Measurements from ENCODE around the gene C10orf105.

C10orf105 gene

DNA sequence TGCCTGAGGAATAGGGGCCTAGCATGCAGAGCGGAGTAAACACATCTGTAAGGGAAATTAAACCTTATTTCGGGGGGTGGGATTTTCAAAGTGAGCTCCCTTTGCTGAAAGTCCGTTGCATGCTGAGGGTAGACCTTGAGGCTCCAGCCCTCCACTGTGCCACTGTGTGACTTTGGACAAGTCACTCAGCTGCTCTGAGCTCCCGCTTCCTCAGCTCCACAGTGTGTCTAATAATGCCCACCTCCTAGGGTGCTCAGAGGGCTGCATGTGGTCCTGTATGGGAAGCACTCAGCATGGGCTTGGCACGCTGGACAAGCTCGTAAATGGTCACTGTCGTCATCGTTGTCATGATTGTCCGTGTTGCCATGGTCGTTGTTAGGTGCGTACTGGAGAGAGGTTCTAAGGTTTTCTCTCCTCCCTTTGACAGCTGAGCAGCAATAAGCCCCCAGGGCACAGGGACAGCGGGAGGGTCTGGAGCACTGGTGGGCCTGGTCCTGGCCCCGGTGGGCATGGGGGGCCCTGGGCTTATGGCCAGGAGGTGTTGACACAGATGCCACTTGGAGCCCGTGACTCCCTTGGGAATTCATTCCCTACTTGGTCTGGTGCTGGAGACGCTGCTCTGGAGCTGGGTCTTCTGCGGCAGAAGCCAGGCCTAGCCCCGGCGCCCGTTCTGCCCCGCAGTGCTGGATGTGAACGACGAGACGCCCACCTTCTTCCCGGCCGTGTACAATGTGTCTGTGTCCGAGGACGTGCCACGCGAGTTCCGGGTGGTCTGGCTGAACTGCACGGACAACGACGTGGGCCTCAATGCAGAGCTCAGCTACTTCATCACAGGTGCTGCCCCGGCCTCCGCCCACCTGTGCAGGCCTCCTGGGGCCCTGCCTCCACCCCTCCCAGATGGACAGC, 13.1 kb downstream of the C10orf105 start:
- no peak for TF ChIP-seq JUND (IDR thresholded peaks at IDR 0.05; ENCODE audit: low read depth)
- in situ Hi-C loops (cut with HindIII; ENCODE audit: low pct_unique_long_range_greater_than_20kb, low sequenced_read_pairs) = no loop called here
- DNase-seq (ENCODE audit: low read depth in 1 of 2, low spot score in 1 of 2) = no peak

DNA sequence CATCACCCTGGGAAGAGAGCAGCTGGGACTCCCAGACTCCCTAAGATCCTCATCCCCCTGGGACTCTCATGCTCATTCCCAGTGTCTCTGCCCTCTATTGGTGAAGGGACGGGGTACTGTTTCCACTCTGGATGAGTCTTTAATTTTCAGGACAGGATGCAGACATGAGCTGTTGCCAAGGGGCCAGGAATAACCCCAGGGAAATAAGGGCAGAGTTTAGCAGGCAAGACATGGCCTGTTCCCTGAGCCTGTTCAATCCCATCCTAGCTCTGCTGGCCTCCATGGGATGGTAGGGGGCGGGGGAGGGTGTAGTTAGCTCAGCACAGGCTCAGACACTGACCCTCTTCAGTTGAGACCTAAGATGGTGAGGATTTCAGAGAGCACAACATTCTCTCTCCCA, 14.0 kb downstream of the C10orf105 start:
- in situ Hi-C loops (cut with HindIII; ENCODE audit: low pct_unique_long_range_greater_than_20kb, low sequenced_read_pairs) = no loop called here
- no peak for TF ChIP-seq JUND (IDR thresholded peaks at IDR 0.05; ENCODE audit: low read depth)
- DNase-seq (ENCODE audit: low read depth in 1 of 2, low spot score in 1 of 2) = no peak

DNA sequence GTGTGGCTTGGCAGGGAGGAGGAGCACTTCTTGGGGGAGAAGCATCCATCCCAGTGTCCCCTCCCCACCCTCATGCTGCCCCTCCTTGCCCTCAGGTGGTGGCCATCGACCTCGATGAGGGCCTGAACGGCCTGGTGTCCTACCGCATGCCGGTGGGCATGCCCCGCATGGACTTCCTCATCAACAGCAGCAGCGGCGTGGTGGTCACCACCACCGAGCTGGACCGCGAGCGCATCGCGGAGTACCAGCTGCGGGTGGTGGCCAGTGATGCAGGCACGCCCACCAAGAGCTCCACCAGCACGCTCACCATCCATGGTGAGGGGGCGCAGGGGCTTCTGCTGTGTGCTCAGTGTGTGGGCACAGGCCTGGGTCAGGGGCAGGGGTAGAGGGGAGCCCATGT, 14.8 kb downstream of the C10orf105 start:
- in situ Hi-C loops (cut with HindIII; ENCODE audit: low pct_unique_long_range_greater_than_20kb, low sequenced_read_pairs) = no loop called here
- TF ChIP-seq JUND (IDR thresholded peaks at IDR 0.05; ENCODE audit: low read depth) = no peak
- DNase-seq (ENCODE audit: low read depth in 1 of 2, low spot score in 1 of 2) = no peak

DNA sequence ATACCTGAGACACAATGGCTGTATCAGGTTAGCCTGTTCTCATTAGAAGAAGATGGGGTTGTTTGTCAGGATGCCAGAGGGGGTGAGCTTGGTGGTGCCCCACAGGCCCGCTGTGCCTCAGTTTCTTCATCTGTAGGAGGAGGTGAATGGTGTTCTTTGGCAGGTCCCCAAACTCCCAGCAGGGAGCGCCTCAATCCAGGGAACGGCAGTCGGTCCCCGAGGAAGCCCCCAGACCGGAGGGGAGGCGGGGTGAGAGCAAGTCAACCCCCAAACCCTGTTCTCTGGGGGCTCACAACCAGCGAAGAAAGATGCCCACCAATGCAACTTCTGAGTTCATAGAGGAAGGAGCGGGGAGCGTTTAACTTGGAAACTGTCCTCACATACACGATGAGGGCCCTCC, 16.0 kb downstream of the C10orf105 start:
- in situ Hi-C loops (cut with HindIII; ENCODE audit: low pct_unique_long_range_greater_than_20kb, low sequenced_read_pairs) = no loop called here
- DNase-seq (ENCODE audit: low read depth in 1 of 2, low spot score in 1 of 2) = no peak
- no peak for TF ChIP-seq JUND (IDR thresholded peaks at IDR 0.05; ENCODE audit: low read depth)

DNA sequence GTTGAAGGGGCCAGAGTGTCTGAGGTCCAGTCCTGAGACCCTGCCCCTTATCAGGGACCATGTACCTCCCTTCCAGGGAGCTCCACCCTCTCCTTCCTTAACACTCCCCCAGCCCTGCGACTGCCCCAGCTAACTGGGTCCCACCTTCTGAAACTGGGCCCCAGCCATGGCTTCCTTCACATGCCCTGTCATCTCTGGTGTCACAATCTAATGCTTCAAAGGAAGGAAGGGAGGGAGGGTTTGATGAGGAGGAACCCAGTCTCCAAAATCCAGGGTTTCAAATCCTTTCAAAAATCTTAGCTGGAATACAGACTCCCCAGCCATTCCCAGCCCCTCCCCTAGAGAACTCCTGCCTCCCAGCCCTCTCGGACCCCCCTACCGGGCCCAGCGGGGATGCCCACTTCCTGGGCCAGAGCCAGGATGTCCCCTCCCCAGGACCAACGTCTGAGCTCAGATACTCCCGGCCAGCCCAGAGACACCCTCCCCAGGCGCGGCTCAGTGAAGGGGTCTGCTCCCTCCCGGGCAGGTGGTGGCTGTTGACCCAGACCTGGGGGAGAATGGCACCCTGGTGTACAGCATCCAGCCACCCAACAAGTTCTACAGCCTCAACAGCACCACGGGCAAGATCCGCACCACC, 18.0 kb downstream of the C10orf105 start:
- no peak for DNase-seq (ENCODE audit: low read depth in 1 of 2, low spot score in 1 of 2)
- no peak for TF ChIP-seq JUND (IDR thresholded peaks at IDR 0.05; ENCODE audit: low read depth)
- in situ Hi-C loops (cut with HindIII; ENCODE audit: low pct_unique_long_range_greater_than_20kb, low sequenced_read_pairs) = no loop called here

DNA sequence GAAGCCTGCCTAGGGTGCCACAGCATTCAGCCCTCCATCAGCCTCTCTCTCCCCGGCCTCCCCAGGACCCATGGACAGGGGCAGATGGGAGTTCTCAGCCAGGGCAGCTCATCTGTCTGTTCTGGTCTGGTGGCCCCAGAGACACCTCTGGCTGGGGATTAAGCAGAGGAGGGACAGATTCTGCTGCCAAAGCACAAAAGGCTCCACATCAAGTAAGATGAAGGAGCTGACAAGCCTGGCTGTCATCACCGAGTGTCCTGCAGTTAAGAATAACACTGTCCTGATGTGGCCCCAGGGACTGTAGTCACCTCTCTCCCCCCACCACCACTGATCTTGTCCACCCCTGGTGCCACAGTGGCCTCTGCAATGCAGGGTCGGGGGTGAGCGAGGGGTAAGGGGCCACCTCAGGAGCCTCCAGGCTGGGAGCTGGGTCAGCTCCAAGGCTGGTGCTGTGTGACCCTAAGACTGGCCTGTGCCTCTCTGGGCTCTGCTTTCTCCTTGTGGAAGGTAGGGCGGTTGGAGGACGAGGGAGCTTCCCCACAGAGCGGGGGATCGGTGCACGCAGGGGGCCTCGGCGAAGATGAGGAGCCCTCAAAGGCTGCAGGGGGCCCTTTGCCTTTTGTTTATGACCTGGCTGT, 18.7 kb downstream of the C10orf105 start:
- TF ChIP-seq JUND (IDR thresholded peaks at IDR 0.05; ENCODE audit: low read depth) = no peak
- in situ Hi-C loops (cut with HindIII; ENCODE audit: low pct_unique_long_range_greater_than_20kb, low sequenced_read_pairs) = no loop called here
- no peak for DNase-seq (ENCODE audit: low read depth in 1 of 2, low spot score in 1 of 2)

DNA sequence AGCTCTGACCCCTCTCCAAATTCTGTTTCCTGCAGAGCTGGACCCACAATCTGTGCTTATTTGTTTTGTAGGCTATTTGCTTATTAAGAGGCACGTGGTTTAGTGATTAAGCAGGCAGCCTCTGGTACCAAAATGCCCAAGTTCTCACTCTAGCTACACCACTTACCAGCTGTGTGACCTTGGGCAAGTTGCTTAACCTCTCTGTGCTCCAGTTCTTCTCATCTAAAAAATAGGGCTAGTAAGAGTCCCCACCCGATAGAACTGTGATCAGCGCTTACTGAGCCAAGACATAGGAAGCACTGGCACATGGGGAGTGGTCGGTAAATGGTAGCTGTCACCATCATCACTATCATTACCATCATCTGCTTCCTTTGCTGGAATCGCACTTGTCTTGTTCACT, 20.8 kb downstream of the C10orf105 start:
- TF ChIP-seq JUND (IDR thresholded peaks at IDR 0.05; ENCODE audit: low read depth) = no peak
- in situ Hi-C loops (cut with HindIII; ENCODE audit: low pct_unique_long_range_greater_than_20kb, low sequenced_read_pairs) = no loop called here
- DNase-seq (ENCODE audit: low read depth in 1 of 2, low spot score in 1 of 2) = no peak

DNA sequence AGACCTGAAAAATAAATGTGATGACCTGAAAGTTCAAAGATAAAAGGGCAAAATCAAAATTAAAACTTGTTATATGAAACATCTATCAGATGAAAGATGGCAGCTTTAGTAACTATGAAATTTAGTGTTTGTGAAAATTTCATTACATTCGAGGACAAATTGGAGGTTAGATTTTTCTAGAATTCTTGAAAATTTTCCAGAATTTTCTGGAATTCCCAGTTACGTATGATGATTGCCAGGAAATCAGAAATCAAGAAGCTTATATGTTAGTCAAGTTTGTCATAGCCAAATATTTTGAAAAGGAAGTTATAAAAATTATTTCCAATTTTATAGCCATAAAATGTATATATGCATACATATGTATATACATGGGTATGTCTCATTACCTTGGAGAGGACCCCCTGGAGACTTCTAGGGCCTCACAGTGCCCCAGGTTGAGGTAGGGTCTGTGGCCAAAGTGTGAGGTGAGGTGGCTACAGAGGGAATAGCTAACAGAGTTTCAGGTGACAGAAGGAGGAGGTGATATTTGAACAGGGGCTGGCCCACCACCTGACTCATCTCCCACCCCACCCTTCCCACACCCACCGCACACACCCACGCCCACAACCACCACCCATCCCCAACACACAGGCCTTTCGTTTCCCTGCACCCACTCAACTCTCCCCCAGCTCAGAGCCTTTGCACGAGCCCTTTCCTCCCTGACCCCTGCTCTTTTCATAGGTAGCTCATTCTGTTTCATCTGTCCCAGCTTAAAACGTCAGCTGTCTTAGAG, 21.5 kb downstream of the C10orf105 start:
- in situ Hi-C loops (cut with HindIII; ENCODE audit: low pct_unique_long_range_greater_than_20kb, low sequenced_read_pairs) = no loop called here
- no peak for TF ChIP-seq JUND (IDR thresholded peaks at IDR 0.05; ENCODE audit: low read depth)
- no peak for DNase-seq (ENCODE audit: low read depth in 1 of 2, low spot score in 1 of 2)

DNA sequence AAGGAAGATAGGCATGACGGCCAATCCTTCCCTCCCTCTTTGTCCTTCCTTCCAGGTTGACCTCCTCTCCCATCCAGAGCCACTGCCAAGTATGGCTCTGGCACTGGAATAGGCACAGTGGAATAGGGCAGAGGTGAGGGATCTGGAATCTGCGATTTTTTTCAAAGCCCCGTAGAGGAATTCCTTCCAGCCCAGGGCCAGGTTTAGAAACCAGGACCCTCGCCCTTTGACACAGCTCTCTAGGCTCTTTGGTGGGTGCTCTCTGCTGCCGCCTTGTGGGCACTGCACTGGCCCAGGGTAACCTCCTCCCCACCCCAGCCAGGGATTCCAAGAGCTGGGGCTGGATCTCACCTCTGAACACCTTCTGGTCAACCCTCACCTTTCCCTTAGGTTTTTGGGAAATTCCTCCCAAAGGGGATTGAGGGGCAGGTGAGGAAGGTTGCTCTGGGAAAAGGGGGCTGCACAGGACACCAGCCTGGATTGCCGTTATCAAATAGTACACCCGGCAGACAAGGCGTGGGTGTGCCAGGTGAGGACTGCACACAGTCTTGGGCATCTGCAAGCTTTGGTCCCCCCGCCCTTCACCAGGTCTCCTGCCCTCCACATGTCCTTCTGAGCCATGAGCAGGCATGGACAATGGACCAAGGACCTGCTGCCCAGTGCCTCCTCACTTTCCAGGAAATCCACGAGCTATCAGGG, 22.8 kb downstream of the C10orf105 start:
- TF ChIP-seq JUND (IDR thresholded peaks at IDR 0.05; ENCODE audit: low read depth) = no peak
- in situ Hi-C loops (cut with HindIII; ENCODE audit: low pct_unique_long_range_greater_than_20kb, low sequenced_read_pairs) = no loop called here
- DNase-seq (ENCODE audit: low read depth in 1 of 2, low spot score in 1 of 2) = peak; percentile 48 to 58

DNA sequence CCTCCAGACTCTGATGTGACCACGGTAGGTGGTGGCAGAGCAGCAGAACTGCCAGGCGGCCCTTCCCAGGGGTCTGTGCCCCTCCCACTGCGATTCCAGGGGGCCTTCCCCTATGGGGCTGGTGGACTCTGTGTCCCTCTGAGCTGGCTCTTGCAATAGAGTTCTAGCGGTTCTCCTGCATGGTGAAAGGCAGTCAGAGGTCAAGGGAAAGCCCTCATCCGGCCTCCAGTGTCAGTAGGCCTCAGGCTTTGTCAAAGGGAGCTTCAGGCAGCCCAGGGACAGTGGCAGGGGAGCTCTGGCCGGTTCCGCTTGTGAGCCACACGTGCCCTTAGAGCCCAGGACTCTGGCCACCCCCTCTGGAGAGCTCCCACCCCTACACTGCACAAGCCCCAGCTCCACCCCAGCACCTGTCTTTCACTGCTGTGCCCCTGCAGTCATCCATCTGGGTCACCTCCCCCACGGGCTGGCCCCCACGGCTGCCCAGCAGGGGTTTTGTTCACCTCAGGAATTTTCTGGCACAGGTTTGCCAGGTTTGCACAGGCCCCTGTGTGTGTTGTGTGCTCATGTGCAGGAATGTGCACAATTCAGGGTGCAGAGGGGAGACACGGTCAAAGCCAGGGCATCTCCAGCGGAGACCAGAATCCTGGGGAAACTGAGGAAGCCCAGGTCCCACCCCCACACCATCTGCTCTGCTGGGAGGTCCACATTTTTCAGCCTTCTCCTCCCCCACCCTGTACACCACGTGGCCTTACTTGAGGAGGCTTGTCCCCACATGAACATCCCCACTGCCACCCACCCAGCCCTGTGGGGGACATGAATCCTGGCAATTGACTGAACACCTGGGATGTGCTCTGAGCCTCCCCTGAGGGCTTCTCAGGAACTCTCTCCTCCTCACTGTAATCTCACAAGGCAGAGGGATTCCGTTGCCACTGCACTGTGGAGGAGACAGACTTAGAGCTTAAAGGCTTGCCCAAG, 23.8 kb downstream of the C10orf105 start:
- no peak for TF ChIP-seq JUND (IDR thresholded peaks at IDR 0.05; ENCODE audit: low read depth)
- DNase-seq (ENCODE audit: low read depth in 1 of 2, low spot score in 1 of 2) = no peak
- in situ Hi-C loops (cut with HindIII; ENCODE audit: low pct_unique_long_range_greater_than_20kb, low sequenced_read_pairs) = no loop called here

DNA sequence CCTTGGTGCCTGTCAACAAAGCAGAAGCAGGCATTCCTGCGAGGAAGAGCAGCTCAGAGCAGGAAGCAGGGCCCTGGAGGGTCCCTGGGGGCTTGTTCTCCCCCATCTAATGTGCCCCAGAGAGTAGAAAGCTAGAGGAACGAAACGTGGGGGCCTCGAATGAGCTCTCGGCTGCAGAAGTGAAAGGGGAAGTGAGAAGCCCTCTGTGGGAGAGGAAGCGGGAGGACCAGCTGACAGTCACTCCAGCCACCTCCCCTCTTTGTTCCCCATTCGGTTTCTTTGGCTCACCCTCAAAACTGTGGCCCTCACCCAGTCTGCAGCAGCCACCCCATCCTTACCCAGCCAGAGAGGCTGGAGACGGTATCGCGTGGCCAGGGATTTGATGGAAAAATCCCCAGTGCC, 25.0 kb downstream of the C10orf105 start:
- no peak for TF ChIP-seq JUND (IDR thresholded peaks at IDR 0.05; ENCODE audit: low read depth)
- no peak for DNase-seq (ENCODE audit: low read depth in 1 of 2, low spot score in 1 of 2)
- in situ Hi-C loops (cut with HindIII; ENCODE audit: low pct_unique_long_range_greater_than_20kb, low sequenced_read_pairs) = no loop called here
